ENCODE results near the gene DNAAF1. TPM values are rescaled to one million over a fixed set of nuclear protein-coding genes. Genes with fewer than 3 reads are reported as not detected.

DNAAF1 gene
- total and polyA plus RNA-seq, 2 experiments from 2014 or later = 0.42 TPM

- DNase-seq (ENCODE audit: low spot score) (no peak), ATAC-seq (no peak)
- H3K4me1 ChIP-seq (ENCODE audit: insufficient read depth) = no peaks in the 10 kb centered on the region
- peaks cover 3% of the 10 kb centered on the region; the same call in 1 of the 2 replicates for H3K36me3 ChIP-seq (ENCODE audit: insufficient read depth)
- no peak overlapping the region for H3K4me3 Mint-ChIP-seq
- no peaks in the 10 kb centered on the region for H3K9me3 Mint-ChIP-seq
- no peak overlapping the region for H3K4me3 ChIP-seq
- H3K36me3 Mint-ChIP-seq (ENCODE audit: low read depth) = peaks cover 11% of the 10 kb centered on the region
- no peak overlapping the region for H3K27ac Mint-ChIP-seq
- no peaks in the 10 kb centered on the region for H3F3A ChIP-seq (replicated peaks; ENCODE audit: low read depth)
- H3K27me3 Mint-ChIP-seq (ENCODE audit: insufficient read depth, low read depth, poor library complexity) = peaks cover 1% of the 10 kb centered on the region
- no peak overlapping the region for H3K27ac ChIP-seq (ENCODE audit: low read depth)
- H3K79me2 ChIP-seq (replicated peaks; ENCODE audit: insufficient read depth) = peaks cover 83% of the 10 kb centered on the region
- H3K27me3 ChIP-seq (ENCODE audit: insufficient read depth) = no peaks in the 10 kb centered on the region
- no peak overlapping the region for H3K4me2 ChIP-seq
- H3K4me1 Mint-ChIP-seq = peaks cover 2% of the 10 kb centered on the region; the same call in 1 of the 3 replicates
- no peak overlapping the region for H2AFZ ChIP-seq
- TF ChIP-seq CTCF (conservative IDR thresholded peaks at IDR 0.05; ENCODE audit: low read depth in 2 of 2) = no peak
- TF ChIP-seq REST (IDR thresholded peaks at IDR 0.05; ENCODE audit: unreplicated experiment) = no peak
- no peak for TF ChIP-seq EZH2 (IDR thresholded peaks at IDR 0.05; ENCODE audit: low read depth, unreplicated experiment)
- no peak for TF ChIP-seq STAT1 (IDR thresholded peaks at IDR 0.05; ENCODE audit: unreplicated experiment)
- no peak for TF ChIP-seq CREB1 (CRISPR knock-in tag; IDR thresholded peaks at IDR 0.05; ENCODE audit: low read depth)
- no peak for TF ChIP-seq POLR2AphosphoS5 (IDR thresholded peaks at IDR 0.05; ENCODE audit: low read depth)
- TF ChIP-seq ZNF114 (CRISPR knock-in tag; IDR thresholded peaks at IDR 0.05) = no peak
- H3K9me2 ChIP-seq (ENCODE audit: insufficient read depth) = no peaks in the 10 kb centered on the region
- peaks cover 5% of the 10 kb centered on the region; the same call in 1 of the 2 replicates for H4K20me1 ChIP-seq (replicated peaks; ENCODE audit: insufficient read depth)
Observed at GRCh38 chr16:84103678-84104077, 41.4 kb upstream of the DNAAF1 start.

DNA sequence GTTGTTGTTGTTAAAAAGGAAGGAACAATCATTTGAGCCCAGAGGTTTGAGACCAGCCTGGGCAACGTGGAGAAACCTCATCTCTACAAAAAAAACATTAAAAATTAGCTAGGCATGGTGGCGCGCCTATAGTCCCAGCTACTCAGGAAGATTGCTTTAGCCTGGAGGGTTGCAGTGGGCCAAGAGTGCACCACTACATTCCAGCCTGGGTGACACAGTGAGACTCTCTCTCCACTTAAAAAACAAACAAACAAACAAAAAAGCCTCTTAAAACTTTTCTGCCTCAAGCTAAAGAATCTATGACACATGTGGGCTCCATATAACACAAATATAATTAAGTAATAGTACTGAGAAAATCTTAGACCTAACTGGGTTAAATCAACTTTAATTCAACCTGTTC, 40.9 kb upstream of the DNAAF1 start:
- no peaks in the 10 kb centered on the region for H3K27me3 ChIP-seq (ENCODE audit: insufficient read depth)
- peaks cover 89% of the 10 kb centered on the region for H3K79me2 ChIP-seq (replicated peaks; ENCODE audit: insufficient read depth)
- H3K9me3 Mint-ChIP-seq = no peaks in the 10 kb centered on the region
- no peaks in the 10 kb centered on the region for H3K9me2 ChIP-seq (ENCODE audit: insufficient read depth)
- H3K36me3 Mint-ChIP-seq (ENCODE audit: low read depth) = peaks cover 6% of the 10 kb centered on the region; the same call in 1 of the 3 replicates
- H3K36me3 ChIP-seq (ENCODE audit: insufficient read depth) = peaks cover 3% of the 10 kb centered on the region; the same call in 1 of the 2 replicates
- no peak for DNase-seq (ENCODE audit: low spot score)
- ATAC-seq = no peak
- H3K4me1 ChIP-seq (ENCODE audit: insufficient read depth) = no peaks in the 10 kb centered on the region
- no peak overlapping the region for H3K4me3 ChIP-seq
- no peak overlapping the region for H3K27ac Mint-ChIP-seq
- H3K27ac ChIP-seq (ENCODE audit: low read depth) = no peak overlapping the region
- no peak overlapping the region for H3K4me2 ChIP-seq
- no peak overlapping the region for H2AFZ ChIP-seq
- H3K4me3 Mint-ChIP-seq = no peak overlapping the region
- H3K27me3 Mint-ChIP-seq (ENCODE audit: insufficient read depth, low read depth, poor library complexity) = peaks cover 1% of the 10 kb centered on the region
- H3K4me1 Mint-ChIP-seq = peaks cover 2% of the 10 kb centered on the region; the same call in 1 of the 3 replicates
- H4K20me1 ChIP-seq (replicated peaks; ENCODE audit: insufficient read depth) = peaks cover 8% of the 10 kb centered on the region; the same call in 1 of the 2 replicates
- H3F3A ChIP-seq (replicated peaks; ENCODE audit: low read depth) = no peaks in the 10 kb centered on the region
- no peak for TF ChIP-seq CTCF (conservative IDR thresholded peaks at IDR 0.05; ENCODE audit: low read depth in 2 of 2)
- no peak for TF ChIP-seq STAT1 (IDR thresholded peaks at IDR 0.05; ENCODE audit: unreplicated experiment)
- TF ChIP-seq NANOG (IDR thresholded peaks at IDR 0.05; ENCODE audit: borderline replicate concordance) = no peak
- TF ChIP-seq ZNF331 (CRISPR knock-in tag; IDR thresholded peaks at IDR 0.05; ENCODE audit: low read depth) = no peak
- TF ChIP-seq, protein P1, sequence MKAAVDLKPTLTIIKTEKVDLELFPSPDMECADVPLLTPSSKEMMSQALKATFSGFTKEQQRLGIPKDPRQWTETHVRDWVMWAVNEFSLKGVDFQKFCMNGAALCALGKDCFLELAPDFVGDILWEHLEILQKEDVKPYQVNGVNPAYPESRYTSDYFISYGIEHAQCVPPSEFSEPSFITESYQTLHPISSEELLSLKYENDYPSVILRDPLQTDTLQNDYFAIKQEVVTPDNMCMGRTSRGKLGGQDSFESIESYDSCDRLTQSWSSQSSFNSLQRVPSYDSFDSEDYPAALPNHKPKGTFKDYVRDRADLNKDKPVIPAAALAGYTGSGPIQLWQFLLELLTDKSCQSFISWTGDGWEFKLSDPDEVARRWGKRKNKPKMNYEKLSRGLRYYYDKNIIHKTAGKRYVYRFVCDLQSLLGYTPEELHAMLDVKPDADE (IDR thresholded peaks at IDR 0.05) = no peak
- TF ChIP-seq EZH2 (IDR thresholded peaks at IDR 0.05; ENCODE audit: low read depth, unreplicated experiment) = no peak
- TF ChIP-seq ZNF114 (CRISPR knock-in tag; IDR thresholded peaks at IDR 0.05) = no peak
- no peak for TF ChIP-seq JUNB (IDR thresholded peaks at IDR 0.05; ENCODE audit: unreplicated experiment)
